GM18909 (cell line): Measurements from ENCODE around the gene ZNF23.
A peak's percentile ranks its signal among the peaks of the same experiment; 100 is the strongest.
"Not testable (repeated sequence)": the region's sequence is repeated elsewhere in the genome, so short reads cannot be mapped to it uniquely, and the experiment has no call there.

Experiments
- ATAC-seq: cut with Tn5 transposase; IDR thresholded peaks from one replicate; pipeline ENCODE4 v1.9.1; 2021; ENCODE audit warnings: mild to moderate bottlenecking; ENCODE audit not compliant: unreplicated experiment, poor library complexity

The ZNF23 gene

GRCh38 chr16:71461686-71462648, at the start of gene ZNF23:
ZNF23 (minus strand) TSS chr16:71462247; CDS start chr16:71456796, 5,451 bp downstream.
- peak; percentile 98 for ATAC-seq

GRCh38 chr16:71507061-71507460, 45.0 kb upstream of the ZNF23 start:
- no peak for ATAC-seq

GRCh38 chr16:71504901-71505300, 42.9 kb upstream of the ZNF23 start:
- ATAC-seq: no peak

GRCh38 chr16:71504051-71504450, 42.0 kb upstream of the ZNF23 start:
- ATAC-seq: not testable (repeated sequence)

GRCh38 chr16:71501547-71501946, 39.5 kb upstream of the ZNF23 start:
- ATAC-seq: no peak

GRCh38 chr16:71500964-71501363, 38.9 kb upstream of the ZNF23 start:
- no peak for ATAC-seq

- ATAC-seq: peak; percentile 63
These were observed 37.8 kb upstream of the ZNF23 start for GRCh38 chr16:71499775-71500364.

GRCh38 chr16:71498031-71498430, 36.0 kb upstream of the ZNF23 start:
- no peak for ATAC-seq

- ATAC-seq: no peak
These were observed 31.2 kb upstream of the ZNF23 start for GRCh38 chr16:71493213-71493612.

GRCh38 chr16:71492786-71493185, 30.7 kb upstream of the ZNF23 start:
- no peak for ATAC-seq

GRCh38 chr16:71491054-71491453, 29.0 kb upstream of the ZNF23 start:
- no peak for ATAC-seq

GRCh38 chr16:71490361-71490760, 28.3 kb upstream of the ZNF23 start:
- no peak for ATAC-seq

GRCh38 chr16:71489122-71489521, 27.1 kb upstream of the ZNF23 start, which contains the start of gene ZNF19:
ZNF19 (minus strand) TSS chr16:71489324; CDS start chr16:71482114, 7,210 bp downstream.
- no peak for ATAC-seq

GRCh38 chr16:71484006-71484893, 22.2 kb upstream of the ZNF23 start:
- ATAC-seq: peak; percentile 91

GRCh38 chr16:71482569-71482968, 20.5 kb upstream of the ZNF23 start:
- ATAC-seq: no peak

- no peak for ATAC-seq
These were observed 18.9 kb upstream of the ZNF23 start for GRCh38 chr16:71480956-71481355.

- ATAC-seq: no peak
These were observed 17.4 kb upstream of the ZNF23 start for GRCh38 chr16:71479420-71479819.

GRCh38 chr16:71476457-71477124, 14.5 kb upstream of the ZNF23 start:
- ATAC-seq: no peak

- no peak for ATAC-seq
These were observed 12.8 kb upstream of the ZNF23 start for GRCh38 chr16:71474864-71475263.

- ATAC-seq: no peak
These were observed 11.8 kb upstream of the ZNF23 start for GRCh38 chr16:71473891-71474290.
